Measurements from ENCODE around the gene UBE2J2. TPM values are rescaled to one million over a fixed set of nuclear protein-coding genes. Genes with fewer than 3 reads are reported as not detected.

The UBE2J2 gene
- total and polyA plus RNA-seq, 2 of the 13 experiments (the other 11 are each of a cell fraction or from before 2014, with no cell fraction given), result 25.4 to 29.4 TPM

DNA sequence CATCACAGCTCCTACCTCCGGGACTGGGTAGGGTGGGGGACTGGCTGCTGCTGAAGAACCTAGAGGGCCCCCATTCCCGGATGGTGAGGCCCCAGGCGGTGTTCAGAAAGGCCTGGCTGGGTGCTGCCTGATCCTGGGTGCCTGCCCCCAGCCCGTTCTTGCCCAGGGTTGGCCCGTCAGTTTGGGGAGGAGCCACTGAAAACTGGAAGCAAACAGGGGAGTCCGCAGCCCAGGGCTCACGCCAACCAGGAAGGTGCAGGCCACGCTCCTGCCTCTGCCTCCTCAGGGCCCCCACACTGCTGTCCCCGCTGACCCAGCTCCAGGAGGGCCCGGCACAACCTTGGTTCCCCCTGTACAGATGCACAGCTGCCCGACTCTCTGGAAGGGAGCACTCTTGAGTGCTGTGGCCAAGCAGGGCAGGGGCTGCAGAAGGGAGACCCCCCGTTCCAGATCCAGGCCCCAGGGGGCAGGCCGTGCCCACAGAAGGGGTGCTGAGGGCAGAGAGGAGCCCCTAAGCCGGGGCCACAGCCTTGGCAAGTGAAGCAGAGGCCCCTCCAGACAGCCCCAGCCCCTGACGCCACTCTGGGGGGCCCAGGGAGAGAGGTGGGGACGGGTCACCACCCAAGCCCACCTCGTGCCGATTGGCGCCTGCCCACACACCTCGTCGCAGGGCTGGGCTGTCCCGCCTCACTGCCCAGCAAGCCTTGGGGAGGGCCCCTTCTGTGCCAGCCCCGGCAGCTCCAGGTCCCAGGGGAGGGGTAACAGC is 32.6 kb downstream of the UBE2J2 start (continued):
- TF ChIP-seq, protein P1, sequence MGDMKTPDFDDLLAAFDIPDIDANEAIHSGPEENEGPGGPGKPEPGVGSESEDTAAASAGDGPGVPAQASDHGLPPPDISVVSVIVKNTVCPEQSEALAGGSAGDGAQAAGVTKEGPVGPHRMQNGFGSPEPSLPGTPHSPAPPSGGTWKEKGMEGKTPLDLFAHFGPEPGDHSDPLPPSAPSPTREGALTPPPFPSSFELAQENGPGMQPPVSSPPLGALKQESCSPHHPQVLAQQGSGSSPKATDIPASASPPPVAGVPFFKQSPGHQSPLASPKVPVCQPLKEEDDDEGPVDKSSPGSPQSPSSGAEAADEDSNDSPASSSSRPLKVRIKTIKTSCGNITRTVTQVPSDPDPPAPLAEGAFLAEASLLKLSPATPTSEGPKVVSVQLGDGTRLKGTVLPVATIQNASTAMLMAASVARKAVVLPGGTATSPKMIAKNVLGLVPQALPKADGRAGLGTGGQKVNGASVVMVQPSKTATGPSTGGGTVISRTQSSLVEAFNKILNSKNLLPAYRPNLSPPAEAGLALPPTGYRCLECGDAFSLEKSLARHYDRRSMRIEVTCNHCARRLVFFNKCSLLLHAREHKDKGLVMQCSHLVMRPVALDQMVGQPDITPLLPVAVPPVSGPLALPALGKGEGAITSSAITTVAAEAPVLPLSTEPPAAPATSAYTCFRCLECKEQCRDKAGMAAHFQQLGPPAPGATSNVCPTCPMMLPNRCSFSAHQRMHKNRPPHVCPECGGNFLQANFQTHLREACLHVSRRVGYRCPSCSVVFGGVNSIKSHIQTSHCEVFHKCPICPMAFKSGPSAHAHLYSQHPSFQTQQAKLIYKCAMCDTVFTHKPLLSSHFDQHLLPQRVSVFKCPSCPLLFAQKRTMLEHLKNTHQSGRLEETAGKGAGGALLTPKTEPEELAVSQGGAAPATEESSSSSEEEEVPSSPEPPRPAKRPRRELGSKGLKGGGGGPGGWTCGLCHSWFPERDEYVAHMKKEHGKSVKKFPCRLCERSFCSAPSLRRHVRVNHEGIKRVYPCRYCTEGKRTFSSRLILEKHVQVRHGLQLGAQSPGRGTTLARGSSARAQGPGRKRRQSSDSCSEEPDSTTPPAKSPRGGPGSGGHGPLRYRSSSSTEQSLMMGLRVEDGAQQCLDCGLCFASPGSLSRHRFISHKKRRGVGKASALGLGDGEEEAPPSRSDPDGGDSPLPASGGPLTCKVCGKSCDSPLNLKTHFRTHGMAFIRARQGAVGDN (CRISPR knock-in tag; IDR thresholded peaks at IDR 0.05), result peak; percentile 75
- TF ChIP-seq NCOA2 (CRISPR knock-in tag; IDR thresholded peaks at IDR 0.05) (no peak), ZNF780A (CRISPR knock-in tag; IDR thresholded peaks at IDR 0.05) (no peak), SRY (CRISPR knock-in tag; IDR thresholded peaks at IDR 0.05) (no peak), SRSF1 (optimal IDR thresholded peaks at IDR 0.05; ENCODE audit: low read depth, low read length) (peak; percentile 20), ZNF598 (CRISPR knock-in tag; IDR thresholded peaks at IDR 0.05; ENCODE audit: borderline replicate concordance) (no peak), NKX3-1 (CRISPR knock-in tag; IDR thresholded peaks at IDR 0.05) (no peak), KDM1A (CRISPR knock-in tag; IDR thresholded peaks at IDR 0.05) (no peak), TARDBP (CRISPR knock-in tag; IDR thresholded peaks at IDR 0.05) (no peak), ZFX (CRISPR knock-in tag; IDR thresholded peaks at IDR 0.05; ENCODE audit: low read depth) (peak; percentile 83), NR2F6 (IDR thresholded peaks at IDR 0.05) (no peak), NR2F6 (CRISPR knock-in tag; IDR thresholded peaks at IDR 0.05) (peak; percentile 54; the same call in 1 of the 2 replicates), NFYB (CRISPR knock-in tag; IDR thresholded peaks at IDR 0.05) (0 out of 2 replicates have a peak, but pooled peaks have one; percentile 10), ZNF878 (CRISPR knock-in tag; IDR thresholded peaks at IDR 0.05) (no peak), MTA1 (CRISPR knock-in tag; IDR thresholded peaks at IDR 0.05; ENCODE audit: borderline replicate concordance) (no peak), ZNF674 (CRISPR knock-in tag; IDR thresholded peaks at IDR 0.05; ENCODE audit: low read depth) (no peak), SETDB1 (CRISPR knock-in tag; IDR thresholded peaks at IDR 0.05; ENCODE audit: borderline replicate concordance) (no peak), ZSCAN29 (CRISPR knock-in tag; conservative IDR thresholded peaks at IDR 0.05) (no peak), ZNF383 (CRISPR knock-in tag; IDR thresholded peaks at IDR 0.05; ENCODE audit: borderline replicate concordance) (no peak), POGZ (CRISPR knock-in tag; IDR thresholded peaks at IDR 0.05) (no peak), ARNTL (CRISPR knock-in tag; IDR thresholded peaks at IDR 0.05) (no peak), POLR2AphosphoS5 (IDR thresholded peaks at IDR 0.05; ENCODE audit: low read depth, low read length) (peak; percentile 48), ZNF577 (CRISPR knock-in tag; IDR thresholded peaks at IDR 0.05; ENCODE audit: borderline replicate concordance, low read depth) (no peak), ZNF44 (CRISPR knock-in tag; IDR thresholded peaks at IDR 0.05) (no peak), ZNF883 (CRISPR knock-in tag; IDR thresholded peaks at IDR 0.05; ENCODE audit: not compliant biosample characterization) (peak; percentile 37), POLR2G (IDR thresholded peaks at IDR 0.05; ENCODE audit: low read depth, low read length) (peak; percentile 78)
- TF ChIP-seq, protein P2, sequence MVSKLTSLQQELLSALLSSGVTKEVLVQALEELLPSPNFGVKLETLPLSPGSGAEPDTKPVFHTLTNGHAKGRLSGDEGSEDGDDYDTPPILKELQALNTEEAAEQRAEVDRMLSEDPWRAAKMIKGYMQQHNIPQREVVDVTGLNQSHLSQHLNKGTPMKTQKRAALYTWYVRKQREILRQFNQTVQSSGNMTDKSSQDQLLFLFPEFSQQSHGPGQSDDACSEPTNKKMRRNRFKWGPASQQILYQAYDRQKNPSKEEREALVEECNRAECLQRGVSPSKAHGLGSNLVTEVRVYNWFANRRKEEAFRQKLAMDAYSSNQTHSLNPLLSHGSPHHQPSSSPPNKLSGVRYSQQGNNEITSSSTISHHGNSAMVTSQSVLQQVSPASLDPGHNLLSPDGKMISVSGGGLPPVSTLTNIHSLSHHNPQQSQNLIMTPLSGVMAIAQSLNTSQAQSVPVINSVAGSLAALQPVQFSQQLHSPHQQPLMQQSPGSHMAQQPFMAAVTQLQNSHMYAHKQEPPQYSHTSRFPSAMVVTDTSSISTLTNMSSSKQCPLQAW (CRISPR knock-in tag; IDR thresholded peaks at IDR 0.05), result peak; percentile 48; the same call in 1 of the 2 replicates

Data from HepG2 (cell line).